Thoracic aorta (tissue), 2 donors: ENCODE measurements around the gene HOXD10. TPM values are rescaled to one million over a fixed set of nuclear protein-coding genes. Genes with fewer than 3 reads are reported as not detected.
A peak's percentile ranks its signal among the peaks of the same experiment; 100 is the strongest.

Experiments used
- ATAC-seq: fragments of 150-250 bp; one replicate; pipeline ENCODE4 v1.8.0; 2017; ENCODE audit warnings: low read depth; ENCODE audit not compliant: insufficient number of reproducible peaks, low FRiP score
- DNase-seq: peaks from one replicate; pipeline ENCODE4 v3.0.0-alpha.2; 2020; ENCODE audit warnings: low spot score
- H3K27ac ChIP-seq, 2 donors: fragments of 200-600 bp; sonication (generic); 1 replicate in 1 of 2; 2 replicates in 1 of 2; pipeline ENCODE4 v1.5.1; 2016; ENCODE audit warnings: mild to moderate bottlenecking in 2 of 2, moderate library complexity in 2 of 2
- H3K27me3 ChIP-seq: fragments of 200-600 bp; sonication (generic); replicated peaks from 2 replicates; pipeline ENCODE4 v1.6.0; 2016; ENCODE audit warnings: mild to moderate bottlenecking; ENCODE audit not compliant: insufficient read depth
- H3K36me3 ChIP-seq: fragments of 200-600 bp; sonication (generic); one replicate; pipeline ENCODE4 v1.5.1; 2016
- H3K4me1 ChIP-seq, 2 donors: fragments of 200-600 bp; sonication (generic); 1 replicate in 1 of 2; 2 replicates in 1 of 2; pipeline versions ENCODE4 v1.5.1 to v1.6.0; 2016; ENCODE audit warnings: low read depth in 2 of 2, mild to moderate bottlenecking in 1 of 2; ENCODE audit not compliant: control insufficient read depth in 1 of 2
- H3K4me3 ChIP-seq: fragments of 200-600 bp; sonication (generic); 2 replicates; pipeline ENCODE4 v1.5.1; 2016; ENCODE audit warnings: mild to moderate bottlenecking
- H3K9me3 ChIP-seq: fragments of 200-600 bp; sonication (generic); 2 replicates; pipeline ENCODE4 v1.5.1; 2016
- total RNA-seq, 2 donors: library from RNA; depleted of rRNA; stranded (reverse); fragments of >200 nt; gene quantifications; one replicate each; pipeline versions ENCODE4 v1.1.0 to v1.2.3, GENCODE V29; 2016
- TF ChIP-seq, protein P1 (sequence below): fragments of 200-600 bp; sonication (generic); IDR thresholded peaks from one replicate; pipeline ENCODE4 v1.5.1; 2019; ENCODE audit warnings: antibody characterized with exemption

The HOXD10 gene
- total RNA-seq, 2 donors from 2014 or later, result not detected

DNA sequence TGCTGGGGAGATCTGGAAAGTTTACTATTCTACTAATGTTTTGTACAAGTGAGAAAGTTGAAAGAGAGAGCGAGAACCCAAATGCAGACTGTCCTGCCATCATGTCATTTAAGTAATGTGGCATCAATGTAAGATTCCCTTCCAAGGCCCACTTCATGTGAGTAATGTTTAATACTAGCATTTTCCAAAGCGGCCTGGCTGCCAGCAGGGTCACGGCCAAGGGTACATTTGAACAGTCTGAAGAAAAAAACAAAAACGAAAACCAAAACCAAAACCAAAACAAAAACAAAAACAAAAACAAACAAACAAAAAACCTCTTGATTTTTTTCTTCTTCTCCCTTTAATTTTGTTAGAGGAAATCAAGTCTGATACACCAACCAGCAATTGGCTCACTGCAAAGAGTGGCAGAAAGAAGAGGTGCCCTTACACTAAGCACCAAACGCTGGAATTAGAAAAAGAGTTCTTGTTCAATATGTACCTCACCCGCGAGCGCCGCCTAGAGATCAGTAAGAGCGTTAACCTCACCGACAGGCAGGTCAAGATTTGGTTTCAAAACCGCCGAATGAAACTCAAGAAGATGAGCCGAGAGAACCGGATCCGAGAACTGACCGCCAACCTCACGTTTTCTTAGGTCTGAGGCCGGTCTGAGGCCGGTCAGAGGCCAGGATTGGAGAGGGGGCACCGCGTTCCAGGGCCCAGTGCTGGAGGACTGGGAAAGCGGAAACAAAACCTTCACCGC is 2.2 kb downstream of the HOXD10 start:
- TF ChIP-seq, protein P1, sequence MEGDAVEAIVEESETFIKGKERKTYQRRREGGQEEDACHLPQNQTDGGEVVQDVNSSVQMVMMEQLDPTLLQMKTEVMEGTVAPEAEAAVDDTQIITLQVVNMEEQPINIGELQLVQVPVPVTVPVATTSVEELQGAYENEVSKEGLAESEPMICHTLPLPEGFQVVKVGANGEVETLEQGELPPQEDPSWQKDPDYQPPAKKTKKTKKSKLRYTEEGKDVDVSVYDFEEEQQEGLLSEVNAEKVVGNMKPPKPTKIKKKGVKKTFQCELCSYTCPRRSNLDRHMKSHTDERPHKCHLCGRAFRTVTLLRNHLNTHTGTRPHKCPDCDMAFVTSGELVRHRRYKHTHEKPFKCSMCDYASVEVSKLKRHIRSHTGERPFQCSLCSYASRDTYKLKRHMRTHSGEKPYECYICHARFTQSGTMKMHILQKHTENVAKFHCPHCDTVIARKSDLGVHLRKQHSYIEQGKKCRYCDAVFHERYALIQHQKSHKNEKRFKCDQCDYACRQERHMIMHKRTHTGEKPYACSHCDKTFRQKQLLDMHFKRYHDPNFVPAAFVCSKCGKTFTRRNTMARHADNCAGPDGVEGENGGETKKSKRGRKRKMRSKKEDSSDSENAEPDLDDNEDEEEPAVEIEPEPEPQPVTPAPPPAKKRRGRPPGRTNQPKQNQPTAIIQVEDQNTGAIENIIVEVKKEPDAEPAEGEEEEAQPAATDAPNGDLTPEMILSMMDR, result no peak
- peaks cover 7 to 24% of the 10 kb centered on the region in 2 donors for H3K4me1 ChIP-seq
- ATAC-seq, result no peak
- peaks cover 70% of the 10 kb centered on the region for H3K27me3 ChIP-seq
- H3K27ac ChIP-seq, result no peak overlapping the region
- DNase-seq, result no peak
- H3K9me3 ChIP-seq, result no peaks in the 10 kb centered on the region
- H3K4me3 ChIP-seq, result no peak overlapping the region
- no peaks in the 10 kb centered on the region for H3K36me3 ChIP-seq

DNA sequence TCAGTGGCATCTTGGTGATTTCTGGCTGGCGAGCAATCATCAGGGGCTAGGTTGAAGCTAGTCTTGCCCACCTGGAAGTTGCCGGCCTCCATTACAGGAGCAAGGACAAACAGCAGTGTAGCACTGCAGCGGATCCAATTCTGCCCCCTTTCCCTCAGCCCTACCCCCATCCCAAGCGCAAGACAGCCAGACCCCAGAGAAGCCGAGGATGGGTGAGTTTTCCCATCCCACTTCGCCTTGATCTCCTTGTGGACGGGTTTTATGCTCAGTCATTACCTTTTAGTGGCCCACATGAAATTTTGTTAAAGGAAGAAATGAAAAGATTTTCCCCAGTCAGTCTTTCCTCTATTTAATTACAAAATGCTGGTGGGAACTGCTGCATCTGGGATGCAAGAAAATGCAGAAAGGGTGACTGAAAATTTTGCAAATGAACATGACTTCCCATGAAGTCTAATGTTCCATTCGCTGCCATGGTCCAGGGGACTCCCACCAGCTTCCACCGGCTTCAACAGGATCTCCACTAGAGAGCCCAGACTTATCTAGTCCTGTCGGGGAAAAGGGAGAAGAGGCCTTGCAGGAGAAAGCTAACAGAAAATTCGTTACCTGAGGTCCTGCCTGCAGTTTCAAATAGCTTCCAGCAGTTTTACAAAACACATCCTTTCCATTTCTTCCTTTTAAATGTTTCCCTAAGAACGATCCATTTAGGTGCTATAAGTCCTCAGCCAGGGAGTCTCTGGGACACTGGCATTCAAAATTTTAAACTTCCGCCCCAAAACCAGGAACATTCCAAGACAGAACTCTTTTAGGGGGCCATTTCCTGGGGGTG is 4.0 kb downstream of the HOXD10 start:
- no peak overlapping the region for H3K4me3 ChIP-seq

DNA sequence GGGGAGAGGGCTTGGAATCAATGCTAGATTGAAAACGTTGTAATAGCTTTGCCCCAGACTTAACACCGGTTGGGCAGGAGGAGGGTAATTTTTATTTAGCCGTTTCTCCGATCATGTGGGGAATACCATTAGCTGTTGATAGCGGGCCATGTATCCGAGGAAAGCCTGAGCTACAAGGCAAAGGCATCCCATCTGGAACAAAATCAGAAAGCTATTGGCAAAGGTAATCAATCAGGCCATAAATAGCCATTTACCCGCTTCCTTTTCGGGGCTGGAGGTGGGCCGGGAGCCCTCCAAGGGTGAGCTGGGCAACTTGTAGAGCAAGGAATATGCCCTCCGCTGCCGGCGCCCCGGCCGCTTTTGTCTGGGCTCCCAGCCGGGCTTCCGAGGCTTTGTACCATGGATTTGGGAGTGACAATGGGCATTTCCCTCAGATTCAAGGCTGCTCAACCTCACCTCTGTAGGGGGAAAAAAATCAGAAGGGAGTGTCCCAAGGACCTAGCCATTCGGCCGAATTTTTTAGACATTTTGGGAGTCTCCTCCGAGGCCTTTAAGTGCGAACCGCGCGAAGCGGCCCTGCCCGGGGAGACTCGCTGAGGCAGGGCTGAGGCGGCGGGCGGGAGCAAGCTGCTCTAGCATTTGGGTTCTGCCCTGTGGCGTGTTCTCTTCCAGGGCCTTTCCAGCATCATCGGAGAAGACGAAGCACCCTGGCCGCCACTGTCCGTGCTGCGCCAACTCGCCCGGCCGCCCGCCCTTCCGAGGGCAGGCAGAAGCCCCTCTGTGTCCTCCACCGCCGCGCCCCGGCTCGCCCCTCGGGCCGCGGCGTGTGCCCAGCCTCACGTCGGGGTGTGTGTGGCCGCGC is 4.8 kb downstream of the HOXD10 start:
- H3K4me3 ChIP-seq, result peak overlapping the region; percentile 72
- peaks cover 7 to 20% of the 10 kb centered on the region in 2 donors for H3K4me1 ChIP-seq
- no peak for DNase-seq
- H3K27me3 ChIP-seq, result peaks cover 54% of the 10 kb centered on the region
- H3K9me3 ChIP-seq, result no peaks in the 10 kb centered on the region
- ATAC-seq, result no peak
- H3K36me3 ChIP-seq, result no peaks in the 10 kb centered on the region
- H3K27ac ChIP-seq, result no peak overlapping the region
- TF ChIP-seq, protein P1, result no peak

More for the DNA sequence above, 4.0 kb downstream of the HOXD10 start:
- DNase-seq, result no peak
- Histone ChIP-seq H3K36me3 (no peaks in the 10 kb centered on the region), H3K27ac (no peak overlapping the region), H3K9me3 (no peaks in the 10 kb centered on the region), H3K4me1 (peaks cover 7 to 24% of the 10 kb centered on the region in 2 donors), H3K27me3 (peaks cover 62% of the 10 kb centered on the region)
- TF ChIP-seq, protein P1, result no peak
- no peak for ATAC-seq

DNA sequence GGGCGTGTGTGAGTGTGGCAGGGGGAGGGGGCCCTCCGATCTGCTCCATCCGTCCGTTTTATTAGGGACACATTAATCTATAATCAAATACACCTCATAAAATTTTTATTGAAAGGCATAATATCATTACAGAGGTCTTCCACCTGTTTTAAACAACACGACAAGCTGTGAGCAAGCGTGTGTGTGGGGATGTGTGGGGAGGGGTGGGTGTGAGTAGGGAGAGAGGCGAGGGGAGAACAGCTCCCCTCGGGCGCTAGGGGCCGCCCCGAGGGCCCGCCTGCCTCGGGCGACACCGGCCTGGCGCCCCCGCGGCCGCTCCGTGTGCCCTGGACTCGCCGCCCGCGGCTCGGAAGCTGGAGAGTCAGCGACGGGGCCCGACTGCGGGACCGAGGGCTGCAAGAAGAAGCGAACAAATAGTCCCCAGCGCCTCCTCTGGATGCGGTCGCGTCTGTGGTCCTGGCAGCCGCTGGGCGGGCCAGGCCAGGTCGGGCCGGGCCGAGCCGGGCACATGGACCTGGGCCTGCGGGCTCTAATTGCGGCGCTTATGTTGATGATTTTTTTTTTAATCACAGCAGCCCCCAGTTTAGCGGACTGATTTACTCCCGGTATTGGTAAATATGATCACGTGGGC is 5.6 kb downstream of the HOXD10 start:
- TF ChIP-seq, protein P1, result no peak
- DNase-seq (no peak), ATAC-seq (no peak)
- H3K27me3 ChIP-seq, result peaks cover 49% of the 10 kb centered on the region
- H3K36me3 ChIP-seq, result no peaks in the 10 kb centered on the region
- H3K4me3 ChIP-seq, result peak overlapping the region; percentile 72
- H3K27ac ChIP-seq, result peak overlapping the region in 1 of 2 donors; percentile 10
- no peaks in the 10 kb centered on the region for H3K9me3 ChIP-seq
- H3K4me1 ChIP-seq, result peaks cover 7 to 22% of the 10 kb centered on the region in 2 donors
